HEK293 (cell line): Measurements from ENCODE around the gene RALGAPA1.

Experiments
- CTCF ChIP-seq: fragments of 450-650 bp; formaldehyde crosslinking; IDR thresholded peaks from 2 replicates; pipeline ENCODE4 v1.5.1; 2016; ENCODE audit warnings: missing biosample characterization, missing genetic modification characterization
- ELK4 ChIP-seq: IDR thresholded peaks from 2 replicates; pipeline ENCODE4 v1.6.1; 2011; ENCODE audit warnings: mild to moderate bottlenecking, low read depth, low read length, borderline replicate concordance
- GLI4 ChIP-seq: fragments of 450-650 bp; formaldehyde crosslinking; IDR thresholded peaks from 2 replicates; pipeline ENCODE4 v1.5.1; 2016; ENCODE audit warnings: missing biosample characterization, missing genetic modification characterization
- TCF7L2 ChIP-seq: IDR thresholded peaks from 2 replicates; pipeline ENCODE4 v1.6.1; 2011; ENCODE audit warnings: low read depth, mild to moderate bottlenecking, inconsistent platforms, low read length, moderate library complexity, borderline replicate concordance
- WT1 ChIP-seq: fragments of 450-650 bp; formaldehyde crosslinking; IDR thresholded peaks from 2 replicates; pipeline ENCODE4 v1.5.1; 2016; ENCODE audit warnings: missing biosample characterization, missing genetic modification characterization
- ZNF10 ChIP-seq: fragments of 450-650 bp; formaldehyde crosslinking; IDR thresholded peaks from 2 replicates; pipeline ENCODE4 v1.5.1; 2017; ENCODE audit warnings: missing biosample characterization, missing genetic modification characterization
- ZNF274 ChIP-seq, 2 experiments: fragments of 200-500 bp in 1 of 2; fragments of 450-650 bp in 1 of 2; sonication (Bioruptor generic) in 1 of 2; formaldehyde crosslinking in 1 of 2; IDR thresholded peaks; 2 replicates each; pipeline versions ENCODE4 v1.5.1 to v1.6.1; 2014 to 2016; ENCODE audit warnings: borderline replicate concordance in 1 of 2, inconsistent platforms in 1 of 2, low read length in 1 of 2, missing biosample characterization in 1 of 2, missing genetic modification characterization in 1 of 2
- ZNF518A ChIP-seq: fragments of 450-650 bp; formaldehyde crosslinking; conservative IDR thresholded peaks from 2 replicates; pipeline ENCODE4 v1.5.1; 2016; ENCODE audit warnings: low read depth, missing biosample characterization, missing genetic modification characterization
- TF ChIP-seq, protein P1 (sequence below): fragments of 450-650 bp; formaldehyde crosslinking; IDR thresholded peaks from 2 replicates; pipeline ENCODE4 v1.5.1; 2016; ENCODE audit warnings: missing biosample characterization, missing genetic modification characterization
- TF ChIP-seq, protein P2 (sequence below): fragments of 450-650 bp; formaldehyde crosslinking; IDR thresholded peaks from 2 replicates; pipeline ENCODE4 v1.5.1; 2016; ENCODE audit warnings: missing biosample characterization, missing genetic modification characterization

- TF ChIP-seq CTCF (tag by site-specific recombination) (no peak), ZNF518A (tag by site-specific recombination) (no peak), WT1 (no peak), GLI4 (no peak), ZNF274 (IDR thresholded peaks at IDR 0.05; ENCODE audit: low read length) (no peak), ZNF274 (tag by site-specific recombination; IDR thresholded peaks at IDR 0.05; ENCODE audit: borderline replicate concordance) (no peak), ELK4 (no peak), ZNF10 (tag by site-specific recombination) (no peak), TCF7L2 (no peak)
- TF ChIP-seq, protein P1, sequence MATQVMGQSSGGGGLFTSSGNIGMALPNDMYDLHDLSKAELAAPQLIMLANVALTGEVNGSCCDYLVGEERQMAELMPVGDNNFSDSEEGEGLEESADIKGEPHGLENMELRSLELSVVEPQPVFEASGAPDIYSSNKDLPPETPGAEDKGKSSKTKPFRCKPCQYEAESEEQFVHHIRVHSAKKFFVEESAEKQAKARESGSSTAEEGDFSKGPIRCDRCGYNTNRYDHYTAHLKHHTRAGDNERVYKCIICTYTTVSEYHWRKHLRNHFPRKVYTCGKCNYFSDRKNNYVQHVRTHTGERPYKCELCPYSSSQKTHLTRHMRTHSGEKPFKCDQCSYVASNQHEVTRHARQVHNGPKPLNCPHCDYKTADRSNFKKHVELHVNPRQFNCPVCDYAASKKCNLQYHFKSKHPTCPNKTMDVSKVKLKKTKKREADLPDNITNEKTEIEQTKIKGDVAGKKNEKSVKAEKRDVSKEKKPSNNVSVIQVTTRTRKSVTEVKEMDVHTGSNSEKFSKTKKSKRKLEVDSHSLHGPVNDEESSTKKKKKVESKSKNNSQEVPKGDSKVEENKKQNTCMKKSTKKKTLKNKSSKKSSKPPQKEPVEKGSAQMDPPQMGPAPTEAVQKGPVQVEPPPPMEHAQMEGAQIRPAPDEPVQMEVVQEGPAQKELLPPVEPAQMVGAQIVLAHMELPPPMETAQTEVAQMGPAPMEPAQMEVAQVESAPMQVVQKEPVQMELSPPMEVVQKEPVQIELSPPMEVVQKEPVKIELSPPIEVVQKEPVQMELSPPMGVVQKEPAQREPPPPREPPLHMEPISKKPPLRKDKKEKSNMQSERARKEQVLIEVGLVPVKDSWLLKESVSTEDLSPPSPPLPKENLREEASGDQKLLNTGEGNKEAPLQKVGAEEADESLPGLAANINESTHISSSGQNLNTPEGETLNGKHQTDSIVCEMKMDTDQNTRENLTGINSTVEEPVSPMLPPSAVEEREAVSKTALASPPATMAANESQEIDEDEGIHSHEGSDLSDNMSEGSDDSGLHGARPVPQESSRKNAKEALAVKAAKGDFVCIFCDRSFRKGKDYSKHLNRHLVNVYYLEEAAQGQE (tag by site-specific recombination), result no peak
- TF ChIP-seq, protein P2, sequence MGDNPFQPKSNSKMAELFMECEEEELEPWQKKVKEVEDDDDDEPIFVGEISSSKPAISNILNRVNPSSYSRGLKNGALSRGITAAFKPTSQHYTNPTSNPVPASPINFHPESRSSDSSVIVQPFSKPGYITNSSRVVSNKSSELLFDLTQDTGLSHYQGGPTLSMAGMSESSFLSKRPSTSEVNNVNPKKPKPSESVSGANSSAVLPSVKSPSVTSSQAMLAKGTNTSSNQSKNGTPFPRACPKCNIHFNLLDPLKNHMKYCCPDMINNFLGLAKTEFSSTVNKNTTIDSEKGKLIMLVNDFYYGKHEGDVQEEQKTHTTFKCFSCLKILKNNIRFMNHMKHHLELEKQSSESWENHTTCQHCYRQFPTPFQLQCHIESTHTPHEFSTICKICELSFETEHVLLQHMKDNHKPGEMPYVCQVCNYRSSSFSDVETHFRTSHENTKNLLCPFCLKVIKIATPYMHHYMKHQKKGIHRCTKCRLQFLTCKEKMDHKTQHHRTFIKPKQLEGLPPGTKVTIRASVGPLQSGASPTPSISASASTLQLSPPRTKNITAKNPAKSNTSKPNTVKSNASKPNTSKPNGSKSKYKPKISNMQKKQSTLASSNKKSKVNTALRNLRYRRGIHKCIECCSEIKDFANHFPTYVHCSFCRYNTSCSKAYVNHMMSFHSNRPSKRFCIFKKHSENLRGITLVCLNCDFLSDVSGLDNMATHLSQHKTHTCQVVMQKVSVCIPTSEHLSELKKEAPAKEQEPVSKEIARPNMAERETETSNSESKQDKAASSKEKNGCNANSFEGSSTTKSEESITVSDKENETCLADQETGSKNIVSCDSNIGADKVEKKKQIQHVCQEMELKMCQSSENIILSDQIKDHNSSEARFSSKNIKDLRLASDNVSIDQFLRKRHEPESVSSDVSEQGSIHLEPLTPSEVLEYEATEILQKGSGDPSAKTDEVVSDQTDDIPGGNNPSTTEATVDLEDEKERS, result no peak
These were observed 11.3 kb downstream of the RALGAPA1 start for GRCh38 chr14:35797796-35798195.
